Fibroblast of lung (primary cell): ENCODE measurements around the gene ZNF197.

Experiments used
- CTCF ChIP-seq, 2 donors: IDR thresholded peaks in 1 of 2; conservative IDR thresholded peaks in 1 of 2; 1 replicate in 1 of 2; 2 replicates in 1 of 2; pipeline ENCODE4 v1.5.1; 2011 to 2012; ENCODE audit warnings: low read length in 2 of 2, control low read depth in 1 of 2, inconsistent platforms in 1 of 2, low read depth in 1 of 2, mild to moderate bottlenecking in 1 of 2
- EZH2 ChIP-seq: IDR thresholded peaks from 2 replicates; pipeline ENCODE4 v1.5.1; 2012; ENCODE audit warnings: low read length, control low read depth, mild to moderate bottlenecking; ENCODE audit errors: missing control alignments

- no peak for TF ChIP-seq CTCF (conservative IDR thresholded peaks at IDR 0.05 in 1 of 2, IDR thresholded peaks at IDR 0.05 in 1 of 2; ENCODE audit: low read depth in 1 of 2, low read length in 2 of 2)
- no peak for TF ChIP-seq EZH2
Observed at GRCh38 chr3:44647771-44648170, 22.9 kb downstream of the ZNF197 start.
